Panc1 (cell line): ENCODE results near the gene CBX7.

Source experiments
- CTCF ChIP-seq: fragments of 450-650 bp; IDR thresholded peaks from 2 replicates; pipeline ENCODE4 v1.5.1; 2017; ENCODE audit warnings: mild to moderate bottlenecking
- POLR2AphosphoS5 ChIP-seq: IDR thresholded peaks from 2 replicates; pipeline ENCODE4 v1.6.1; 2012; ENCODE audit warnings: mild to moderate bottlenecking, low read depth, low read length, moderate library complexity
- REST ChIP-seq, 2 experiments: IDR thresholded peaks; 2 replicates each; pipeline ENCODE4 v1.6.1; 2011 to 2012; ENCODE audit warnings: low read depth in 2 of 2, control low read depth in 1 of 2, low read length in 1 of 2, mild to moderate bottlenecking in 1 of 2, moderate library complexity in 1 of 2; ENCODE audit not compliant: insufficient read depth in 1 of 2
- TCF7L2 ChIP-seq: IDR thresholded peaks from 2 replicates; pipeline ENCODE4 v1.6.1; 2011; ENCODE audit warnings: mild to moderate bottlenecking, low read depth, low read length, inconsistent platforms

GRCh38 chr22:39176143-39176713, 23.7 kb upstream of the CBX7 start:
- no peak for TF ChIP-seq CTCF
- no peak for TF ChIP-seq REST (IDR thresholded peaks at IDR 0.05; ENCODE audit: insufficient read depth in 1 of 2, low read depth in 2 of 2, low read length in 1 of 2)
- TF ChIP-seq POLR2AphosphoS5 = no peak
- peak; percentile 30; the same call in 1 of the 2 replicates for TF ChIP-seq TCF7L2
